HCT116 (cell line): ENCODE results near the gene TULP4. TPM values are rescaled to one million over a fixed set of nuclear protein-coding genes. Genes with fewer than 3 reads are reported as not detected.

Source experiments
- ATAC-seq: fragments of 200-7000 bp; cut with Tn5 transposase; 2 replicates; pipeline ENCODE4 v1.9.1; 2020; ENCODE audit warnings: mild to moderate bottlenecking, moderate library complexity
- BruUV-seq: library from RNA; stranded (reverse); fragments of 400-500 nt; replicated peaks from 2 replicates; lab custom pipeline; 2021; lab: Mats Ljungman, UMichigan
- CTCF ChIA-PET: fragments of 300-600 bp; sonication (Branson Sonifier 250); formaldehyde crosslinking; loops from one replicate; lab custom pipeline; 2021; ENCODE audit warnings: antibody characterized with exemption; lab: Charles Lee
- POLR2A ChIA-PET: fragments of 300-600, 350-600 bp; sonication (Branson Sonifier 250); formaldehyde crosslinking; loops from one replicate; lab custom pipeline; 2021; ENCODE audit warnings: antibody characterized with exemption; lab: Charles Lee
- RAD21 ChIA-PET, 2 experiments: fragments of 300-600 bp; sonication (Branson Sonifier 250); formaldehyde crosslinking; loops; one replicate each; lab custom pipeline; 2023; ENCODE audit warnings: low total read pairs in 2 of 2; ENCODE audit not compliant: uncharacterized antibody in 2 of 2, unreplicated experiment in 2 of 2, low non-redundant PET in 1 of 2; lab: Charles Lee
- DNase-seq: peaks from one replicate; pipeline ENCODE4 v3.0.0-alpha.2; 2010; ENCODE audit warnings: low read depth, low spot score
- H2AFZ ChIP-seq: fragments of 200-600 bp; shearing (Covaris generic), sonication (generic); 2 replicates; pipeline ENCODE4 v1.6.1; 2017; ENCODE audit warnings: low read depth, mixed run types, mixed read lengths, antibody characterized with exemption, low read length; ENCODE audit not compliant: poor library complexity, severe bottlenecking
- H3K27ac ChIP-seq: 2 replicates; pipeline ENCODE4 v1.5.1; 2012; ENCODE audit warnings: low read depth, low read length
- H3K27me3 ChIP-seq: fragments of 200-600 bp; sonication (generic); 2 replicates; pipeline ENCODE4 v1.6.1; 2016; ENCODE audit warnings: mixed run types, low read length, mixed read lengths; ENCODE audit not compliant: insufficient read depth
- H3K36me3 ChIP-seq, 2 experiments: fragments of 200-500 bp in 1 of 2; fragments of 200-600 bp in 1 of 2; sonication (Bioruptor generic) in 1 of 2; sonication (generic) in 1 of 2; 2 replicates each; pipeline versions ENCODE4 v1.5.1 to v1.6.1; 2014 to 2016; ENCODE audit warnings: low read length in 2 of 2, inconsistent platforms in 1 of 2, mixed read lengths in 1 of 2, mixed run types in 1 of 2; ENCODE audit not compliant: insufficient read depth in 2 of 2, control insufficient read depth in 1 of 2
- H3K4me1 ChIP-seq, 2 experiments: fragments of 200-600 bp in 1 of 2; sonication (generic) in 1 of 2; 2 replicates each; pipeline versions ENCODE4 v1.5.1 to v1.6.1; 2012 to 2017; ENCODE audit warnings: low read length in 2 of 2, inconsistent platforms in 1 of 2, mild to moderate bottlenecking in 1 of 2, mixed read lengths in 1 of 2, mixed run types in 1 of 2, moderate library complexity in 1 of 2; ENCODE audit not compliant: insufficient read depth in 2 of 2, control insufficient read depth in 1 of 2
- H3K4me2 ChIP-seq: fragments of 200-600 bp; sonication (generic); 2 replicates; pipeline ENCODE4 v1.6.1; 2017; ENCODE audit warnings: mixed run types, low read length, mixed read lengths
- H3K4me3 ChIP-seq, 2 experiments: fragments of 200-600 bp in 1 of 2; sonication (generic) in 1 of 2; replicated peaks in 1 of 2; 2 replicates each; pipeline ENCODE4 v1.5.1; 2011 to 2016; ENCODE audit warnings: low read length in 2 of 2, control low read depth in 1 of 2, low read depth in 1 of 2, mild to moderate bottlenecking in 1 of 2, mixed read lengths in 1 of 2, mixed run types in 1 of 2
- H3K79me2 ChIP-seq: fragments of 200-600 bp; sonication (generic); 2 replicates; pipeline ENCODE4 v1.6.1; 2017; ENCODE audit warnings: mild to moderate bottlenecking, mixed run types, low read length, moderate library complexity, mixed read lengths; ENCODE audit not compliant: insufficient read depth
- H3K9ac ChIP-seq: fragments of 200-600 bp; sonication (generic); 2 replicates; pipeline ENCODE4 v1.6.1; 2016; ENCODE audit warnings: low read length, mixed read lengths
- H3K9me2 ChIP-seq: fragments of 200-600 bp; sonication (generic), shearing (Covaris generic); 2 replicates; pipeline ENCODE4 v1.6.1; 2017; ENCODE audit warnings: mixed run types, mild to moderate bottlenecking, moderate library complexity; ENCODE audit not compliant: insufficient read depth
- H3K9me3 ChIP-seq, 2 experiments: fragments of 200-500 bp in 1 of 2; fragments of 200-600 bp in 1 of 2; sonication (Bioruptor generic) in 1 of 2; sonication (generic) in 1 of 2; 2 replicates each; pipeline ENCODE4 v1.6.1; 2014 to 2017; ENCODE audit warnings: low read length in 2 of 2, mixed read lengths in 2 of 2, inconsistent platforms in 1 of 2, low read depth in 1 of 2, mild to moderate bottlenecking in 1 of 2, mixed run types in 1 of 2, moderate library complexity in 1 of 2; ENCODE audit not compliant: control insufficient read depth in 1 of 2, insufficient read depth in 1 of 2
- H4K20me1 ChIP-seq: fragments of 200-600 bp; sonication (generic), shearing (Covaris generic); 2 replicates; pipeline ENCODE4 v1.6.1; 2017; ENCODE audit warnings: mixed run types, mild to moderate bottlenecking, moderate library complexity; ENCODE audit not compliant: insufficient read depth
- ATF3 ChIP-seq: IDR thresholded peaks from 2 replicates; pipeline ENCODE4 v1.6.1; 2012
- CBX3 ChIP-seq: IDR thresholded peaks from 2 replicates; pipeline ENCODE4 v1.6.1; 2012; ENCODE audit warnings: low read depth
- CEBPB ChIP-seq: IDR thresholded peaks from 2 replicates; pipeline ENCODE4 v1.6.1; 2012; ENCODE audit warnings: low read depth
- EGR1 ChIP-seq: IDR thresholded peaks from 2 replicates; pipeline ENCODE4 v1.6.1; 2012; ENCODE audit warnings: low read depth
- ELF1 ChIP-seq: IDR thresholded peaks from 2 replicates; pipeline ENCODE4 v1.6.1; 2012; ENCODE audit warnings: low read depth, borderline replicate concordance
- EZH2phosphoT487 ChIP-seq: fragments of 200-600 bp; IDR thresholded peaks from 2 replicates; pipeline ENCODE4 v1.6.1; 2018; ENCODE audit warnings: antibody characterized with exemption, borderline replicate concordance
- JUND ChIP-seq: IDR thresholded peaks from 2 replicates; pipeline ENCODE4 v1.6.1; 2012
- POLR2A ChIP-seq: IDR thresholded peaks from 2 replicates; pipeline ENCODE4 v1.7.0; 2011; ENCODE audit warnings: borderline replicate concordance; ENCODE audit not compliant: insufficient read depth, insufficient read length; ENCODE audit errors: extremely low read depth
- RAD21 ChIP-seq: IDR thresholded peaks from 2 replicates; pipeline ENCODE4 v1.6.1; 2012; ENCODE audit warnings: low read depth, mild to moderate bottlenecking
- REST ChIP-seq: IDR thresholded peaks from 2 replicates; pipeline ENCODE4 v1.6.1; 2012; ENCODE audit warnings: low read depth
- SIN3A ChIP-seq: IDR thresholded peaks from 2 replicates; pipeline ENCODE4 v1.6.1; 2012; ENCODE audit warnings: low read depth
- SRF ChIP-seq: IDR thresholded peaks from 2 replicates; pipeline ENCODE4 v1.6.1; 2012; ENCODE audit warnings: low read depth
- YY1 ChIP-seq: IDR thresholded peaks from 2 replicates; pipeline ENCODE4 v1.6.1; 2011; ENCODE audit warnings: low read length, low read depth, moderate library complexity, mild to moderate bottlenecking; ENCODE audit not compliant: insufficient replicate concordance; ENCODE audit errors: extremely low read depth
- ZBTB33 ChIP-seq: IDR thresholded peaks from 2 replicates; pipeline ENCODE4 v1.6.1; 2011; ENCODE audit warnings: mild to moderate bottlenecking, low read length, moderate library complexity; ENCODE audit not compliant: insufficient replicate concordance; ENCODE audit errors: extremely low read depth
- ZFX ChIP-seq: fragments of 450-650 bp; IDR thresholded peaks from 2 replicates; pipeline ENCODE4 v1.6.1; 2017
- ZNF274 ChIP-seq: fragments of 200-500 bp; sonication (Bioruptor generic); IDR thresholded peaks from 2 replicates; pipeline ENCODE4 v1.6.1; 2014; ENCODE audit warnings: mild to moderate bottlenecking, low read depth, low read length, inconsistent platforms
- intact Hi-C: fragments of 100-400 bp; cut with micrococcal nuclease; formaldehyde crosslinking; loops from 2 replicates; pipeline ENCODE4 v1.10.0; 2022
- total RNA-seq: library from RNA; stranded (reverse); gene quantifications from one replicate; pipeline ENCODE4 v1.2.1, GENCODE V29; 2021; ENCODE audit not compliant: unreplicated experiment

The TULP4 gene
- total RNA-seq, 1 experiment from 2014 or later: 70.8 TPM

GRCh38 chr6:158272324-158272723, 39.9 kb upstream of the TULP4 start (continued):
- TF ChIP-seq REST (no peak), YY1 (no peak)
- TF ChIP-seq, all 23 proteins: peak for 0

- Histone ChIP-seq H2AFZ (no peak overlapping the region), H3K4me3 (no peak overlapping the region), H3K27ac (no peak overlapping the region), H3K9me3 (no peaks in the 10 kb centered on the region), H3K27me3 (no peaks in the 10 kb centered on the region), H3K4me2 (no peak overlapping the region), H3K9ac (no peak overlapping the region), H3K4me1 (no peaks in the 10 kb centered on the region), H3K36me3 (no peaks in the 10 kb centered on the region), H3K9me2 (no peaks in the 10 kb centered on the region), H3K79me2 (peaks cover 49% of the 10 kb centered on the region), H4K20me1 (no peaks in the 10 kb centered on the region)
- no peak for DNase-seq
- no peak for TF ChIP-seq ZBTB33
- no peak for TF ChIP-seq CBX3
- no peak for TF ChIP-seq SRF
- TF ChIP-seq JUND: no peak
- no peak for TF ChIP-seq CEBPB
- TF ChIP-seq ATF3: no peak
- no peak for TF ChIP-seq ZFX
- TF ChIP-seq EZH2phosphoT487: no peak
- TF ChIP-seq RAD21: no peak
- no peak for TF ChIP-seq ZNF274
- TF ChIP-seq YY1: no peak
- no peak for TF ChIP-seq SIN3A
- TF ChIP-seq ELF1: no peak
- no peak for TF ChIP-seq POLR2A
- no peak for TF ChIP-seq EGR1
- ATAC-seq: no peak
- POLR2A ChIA-PET: no interaction called here
- no TSS peak for BruUV-seq
- intact Hi-C loops: no loop called here
- RAD21 ChIA-PET: no interaction called here
- CTCF ChIA-PET: no interaction called here
Observed at GRCh38 chr6:158278004-158278403, 34.3 kb upstream of the TULP4 start.
